ENCODE results near the gene SSTR3.
"Not testable (repeated sequence)": the region's sequence is repeated elsewhere in the genome, so short reads cannot be mapped to it uniquely, and the experiment has no call there.

The SSTR3 gene

DNA sequence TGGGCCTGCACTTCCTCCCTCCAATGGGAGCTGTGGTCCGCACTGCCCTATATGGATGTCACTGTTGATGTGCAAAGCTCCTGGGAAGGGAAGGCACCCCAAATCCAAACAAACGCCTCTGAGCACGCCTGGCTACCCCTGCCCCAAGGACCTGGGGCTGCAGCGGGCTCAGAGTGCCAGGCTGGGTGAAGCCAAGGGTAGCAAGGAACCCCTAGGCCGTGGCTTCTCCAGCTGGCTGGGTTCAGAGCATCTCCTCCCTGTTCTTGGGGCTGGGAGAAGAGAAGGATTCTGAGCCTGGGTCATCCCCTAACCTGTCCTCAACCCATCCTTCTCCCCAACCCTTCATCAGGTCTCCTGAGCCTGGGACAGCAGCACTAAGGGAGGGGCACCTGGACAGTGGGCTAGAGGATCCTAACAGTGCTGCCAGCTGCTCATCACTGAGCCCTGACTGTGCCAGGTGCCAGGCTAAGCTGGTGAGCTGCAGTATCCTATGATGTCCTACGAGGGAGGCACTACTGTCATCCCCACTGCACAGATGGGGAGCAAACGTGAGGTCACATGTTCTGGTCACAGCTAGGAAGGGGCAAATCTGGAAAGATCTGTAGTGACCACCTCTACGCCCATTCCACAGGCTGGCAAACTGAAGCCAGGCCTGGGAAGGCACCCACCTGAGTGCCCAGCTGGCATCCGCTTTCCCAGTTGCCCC, 3.0 kb downstream of the SSTR3 start:
- no peak for DNase-seq

- DNase-seq = no peak
Measured at GRCh38 chr22:37208401-37209139, 3.7 kb downstream of the SSTR3 start.

GRCh38 chr22:37207981-37208380, 4.3 kb downstream of the SSTR3 start:
- DNase-seq = no peak

GRCh38 chr22:37206841-37207821, 5.1 kb downstream of the SSTR3 start:
- DNase-seq = no peak

DNA sequence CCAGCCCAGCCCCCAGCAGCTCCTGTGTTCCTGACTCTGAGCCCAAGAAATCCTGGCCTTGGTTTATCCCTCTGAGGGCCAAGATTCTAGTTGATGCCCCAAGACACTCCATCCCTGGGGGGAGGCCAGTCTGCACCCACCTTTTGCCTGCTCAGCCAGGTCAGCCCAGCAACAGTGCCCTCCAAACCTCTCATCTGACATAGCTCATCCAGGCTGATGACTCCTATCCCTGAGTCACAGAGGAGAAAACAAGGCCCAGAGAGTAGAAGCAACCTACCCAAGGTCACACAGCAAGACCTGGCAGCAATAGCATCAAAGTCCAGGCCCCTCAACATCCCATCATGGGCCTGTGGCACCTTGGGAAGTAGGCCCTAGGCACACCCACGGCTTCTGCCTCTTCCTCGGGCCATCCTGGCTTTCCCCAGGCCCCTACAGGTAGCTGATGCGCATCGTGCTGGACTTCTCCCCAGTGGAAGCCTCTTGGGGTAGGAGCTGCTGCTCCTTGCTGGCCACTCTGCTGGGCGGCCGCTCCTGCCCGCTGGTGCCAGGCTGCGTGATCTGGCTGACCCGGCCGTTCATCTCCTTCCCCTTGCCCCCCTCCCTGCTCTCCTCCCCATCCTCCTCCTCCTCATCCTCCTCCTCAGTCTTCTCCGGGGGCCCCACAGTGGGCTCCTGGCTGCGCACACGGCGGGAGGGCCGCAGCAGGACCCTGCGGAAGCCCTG, 6.0 kb downstream of the SSTR3 start:
- DNase-seq = no peak

DNA sequence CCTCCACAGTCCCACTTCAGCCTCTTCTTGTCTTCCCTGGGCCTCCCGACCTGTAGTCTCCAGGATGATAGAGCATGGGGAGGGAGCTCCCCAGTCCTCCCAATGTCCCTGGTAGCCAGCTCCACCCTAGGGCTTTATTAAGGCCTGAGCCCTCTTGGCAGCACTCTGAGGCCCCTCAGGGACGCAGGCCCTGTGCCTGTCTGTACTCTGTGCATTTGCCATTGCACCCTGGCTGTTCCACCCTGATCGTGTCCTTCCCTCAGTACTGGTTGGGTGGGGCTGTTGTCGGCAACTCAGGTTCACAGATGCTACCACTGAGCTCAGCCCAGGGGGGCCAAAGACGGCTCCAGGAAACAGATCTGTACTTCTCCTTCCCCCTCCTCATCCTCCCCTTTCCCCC, 7.2 kb downstream of the SSTR3 start:
- DNase-seq = no peak

- no peak for DNase-seq
Measured at GRCh38 chr22:37204045-37204655, 8.1 kb downstream of the SSTR3 start.

DNA sequence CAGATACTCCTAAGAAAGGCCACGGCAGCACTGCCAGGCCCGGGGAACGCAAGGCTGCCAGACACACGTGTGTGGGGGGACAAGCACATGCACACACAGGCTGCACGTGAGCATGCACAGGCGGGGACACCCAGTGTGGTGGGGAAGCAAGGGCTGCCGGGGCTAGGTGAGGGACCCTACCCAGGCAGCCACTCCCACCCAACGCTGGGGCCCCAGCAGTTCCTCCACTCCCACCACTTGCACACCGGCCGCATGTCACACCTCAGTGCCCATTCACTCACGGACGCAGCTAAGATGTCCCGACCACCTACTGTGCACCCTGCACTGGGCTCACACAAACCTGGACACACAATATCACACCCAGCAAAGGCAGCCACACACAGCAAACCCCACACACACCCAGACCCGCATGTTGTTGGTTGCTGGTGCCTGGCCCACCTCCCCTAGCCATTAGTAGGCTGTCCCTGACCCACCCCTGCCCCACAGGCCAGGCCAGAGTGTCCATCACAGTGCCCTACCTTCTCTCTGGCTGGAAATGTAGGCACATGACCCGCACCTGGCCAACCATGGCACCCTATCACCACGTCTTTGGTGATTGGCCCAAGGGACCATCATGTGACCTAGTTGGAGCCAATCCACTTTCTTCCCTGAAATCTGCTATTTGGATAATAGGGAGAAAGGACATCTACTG, 8.8 kb downstream of the SSTR3 start:
- DNase-seq = no peak

- DNase-seq = no peak
Measured at GRCh38 chr22:37202716-37203115, 9.6 kb downstream of the SSTR3 start.

GRCh38 chr22:37202001-37202555, 10.2 kb downstream of the SSTR3 start:
- DNase-seq = no peak

DNA sequence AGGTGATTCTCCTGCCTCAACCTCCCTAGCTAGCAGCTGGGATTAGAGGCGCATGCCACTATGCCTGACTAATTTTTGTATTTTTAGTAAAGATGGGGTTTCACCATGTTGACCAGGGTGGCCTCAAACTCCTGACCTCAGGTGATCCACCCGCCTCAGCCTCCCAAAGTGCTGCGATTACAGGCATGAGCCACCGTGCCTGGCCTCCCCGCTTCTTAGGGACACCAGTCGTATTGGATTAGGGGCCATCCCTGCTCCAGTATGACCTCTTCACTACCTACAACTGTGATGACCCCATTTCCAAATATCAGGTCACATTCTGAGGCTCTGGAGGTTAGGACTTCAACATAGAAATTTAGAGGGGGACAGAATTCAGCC, 10.8 kb downstream of the SSTR3 start:
- DNase-seq = not testable (repeated sequence)

GRCh38 chr22:37199760-37200108, 12.5 kb downstream of the SSTR3 start:
- no peak for DNase-seq

GRCh38 chr22:37199103-37199759, 13.0 kb downstream of the SSTR3 start:
- DNase-seq = peak; percentile 63 to 78

DNA sequence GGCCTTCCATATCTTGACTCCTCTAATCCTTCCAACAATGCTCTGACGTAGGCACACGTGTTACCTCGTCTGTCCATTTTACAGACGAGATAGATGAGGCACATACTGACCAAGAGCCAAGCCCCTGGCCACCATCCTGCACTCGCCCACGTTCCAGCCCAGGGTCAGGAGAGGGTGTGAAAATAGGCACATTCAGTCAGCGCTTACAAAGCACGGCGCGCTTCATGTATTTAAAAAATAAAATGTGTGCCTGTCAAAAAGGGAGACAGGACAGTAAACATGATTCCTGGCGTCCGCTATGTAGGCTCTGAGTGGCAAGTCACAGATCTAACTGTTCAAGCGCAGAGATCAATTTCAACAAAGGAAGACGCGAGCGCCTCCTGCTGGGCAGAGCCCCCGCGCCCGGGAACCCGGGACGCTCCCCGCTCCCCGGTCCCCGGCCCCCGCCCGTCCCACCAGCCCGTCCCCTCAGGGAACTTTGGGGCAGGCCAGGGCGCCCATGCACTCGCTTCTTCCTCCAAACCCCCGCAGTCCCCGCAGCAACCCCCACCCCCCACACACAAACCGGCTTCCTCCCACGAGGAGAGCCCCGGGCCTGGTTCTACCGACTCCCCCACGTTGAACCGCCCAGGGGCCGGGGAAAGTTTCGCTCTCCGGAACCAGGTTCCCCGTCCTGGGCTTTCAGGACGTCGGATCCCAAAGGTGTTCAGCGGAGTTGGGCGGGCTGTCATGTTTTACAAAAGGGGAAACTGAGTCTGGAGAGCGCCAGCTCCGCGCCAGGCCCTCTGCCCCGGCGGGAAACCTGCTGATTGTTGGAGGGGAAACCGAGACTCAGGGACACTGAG, 13.8 kb downstream of the SSTR3 start:
- DNase-seq = peak in 1 of 2 experiments; percentile 2

GRCh38 chr22:37197451-37198257, 14.6 kb downstream of the SSTR3 start:
- DNase-seq = no peak

GRCh38 chr22:37196539-37197450, 15.5 kb downstream of the SSTR3 start:
- DNase-seq = peak in 1 of 2 experiments; percentile 14

DNA sequence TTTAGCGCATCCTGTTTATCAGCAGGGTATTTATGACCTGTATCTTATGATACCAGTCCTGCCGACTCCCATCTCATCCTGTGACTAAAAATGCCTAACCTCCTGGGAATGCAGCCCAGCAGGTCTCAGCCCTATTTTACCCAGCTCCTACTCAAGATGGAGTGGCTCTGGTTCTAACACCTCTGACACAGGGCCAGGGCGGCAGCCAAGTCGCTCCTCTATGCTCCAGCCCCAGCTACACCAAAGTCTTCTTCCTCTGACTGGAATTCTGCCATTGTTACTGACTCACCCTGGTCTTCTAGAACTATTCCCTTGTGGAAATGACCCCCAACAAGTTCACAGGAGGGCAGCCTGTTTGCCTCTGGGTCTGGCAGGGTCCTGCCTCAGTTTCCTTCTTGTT, 16.4 kb downstream of the SSTR3 start:
- DNase-seq = no peak

DNA sequence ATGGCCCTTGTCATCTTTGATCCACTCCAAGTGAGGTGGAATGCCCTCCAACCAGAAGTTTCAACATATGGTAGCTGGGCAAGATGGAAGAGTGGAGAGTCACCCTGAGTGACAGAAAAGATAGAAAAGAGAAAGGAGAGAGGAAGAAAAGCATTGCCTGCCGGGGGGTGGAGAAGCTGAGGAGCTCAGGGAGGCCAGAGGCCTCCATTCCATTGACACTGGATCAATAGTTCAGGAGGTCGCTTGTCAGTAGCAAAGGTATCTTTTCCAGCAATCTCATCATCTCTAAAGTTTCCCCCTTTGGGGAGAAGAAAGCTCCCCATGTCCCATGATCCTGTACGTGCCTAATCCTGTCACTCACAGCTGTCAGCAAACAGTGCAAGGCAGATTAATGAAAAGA, 17.5 kb downstream of the SSTR3 start:
- no peak for DNase-seq

Measured in cerebellar nuclear complex (tissue), 1 donor.